Adrenal gland (tissue), 5 donors: ENCODE results near the gene GDAP1L1.

Experiments used
- CTCF ChIP-seq, 6 experiments: fragments of 450-650 bp in 4 of 6; fragments of 200-600 bp in 2 of 6; sonication (generic) in 1 of 6; IDR thresholded peaks; 1 replicate in 5 of 6; 2 replicates in 1 of 6; pipeline versions ENCODE4 v1.5.1 to v1.8.0; 2016 to 2021; ENCODE audit warnings: antibody characterized with exemption in 6 of 6, mild to moderate bottlenecking in 2 of 6, moderate library complexity in 1 of 6
- POLR2A ChIP-seq, 2 donors: fragments of 450-650 bp; IDR thresholded peaks; one replicate each; pipeline ENCODE4 v1.6.1; 2017; ENCODE audit warnings: antibody characterized with exemption in 2 of 2, mild to moderate bottlenecking in 2 of 2, moderate library complexity in 1 of 2
- donor health status: DM: no; HTN: no; CAD: no.

GRCh38 chr20:44296011-44296410 lies 48.9 kb downstream of the GDAP1L1 start:
- TF ChIP-seq CTCF (IDR thresholded peaks at IDR 0.05) (no peak), POLR2A (IDR thresholded peaks at IDR 0.05) (no peak)
